ENCODE measurements around the gene BPIFB6. TPM values are rescaled to one million over a fixed set of nuclear protein-coding genes. Genes with fewer than 3 reads are reported as not detected.

Gene BPIFB6
- total and polyA plus RNA-seq, 2 donors from 2014 or later, result not detected

DNA sequence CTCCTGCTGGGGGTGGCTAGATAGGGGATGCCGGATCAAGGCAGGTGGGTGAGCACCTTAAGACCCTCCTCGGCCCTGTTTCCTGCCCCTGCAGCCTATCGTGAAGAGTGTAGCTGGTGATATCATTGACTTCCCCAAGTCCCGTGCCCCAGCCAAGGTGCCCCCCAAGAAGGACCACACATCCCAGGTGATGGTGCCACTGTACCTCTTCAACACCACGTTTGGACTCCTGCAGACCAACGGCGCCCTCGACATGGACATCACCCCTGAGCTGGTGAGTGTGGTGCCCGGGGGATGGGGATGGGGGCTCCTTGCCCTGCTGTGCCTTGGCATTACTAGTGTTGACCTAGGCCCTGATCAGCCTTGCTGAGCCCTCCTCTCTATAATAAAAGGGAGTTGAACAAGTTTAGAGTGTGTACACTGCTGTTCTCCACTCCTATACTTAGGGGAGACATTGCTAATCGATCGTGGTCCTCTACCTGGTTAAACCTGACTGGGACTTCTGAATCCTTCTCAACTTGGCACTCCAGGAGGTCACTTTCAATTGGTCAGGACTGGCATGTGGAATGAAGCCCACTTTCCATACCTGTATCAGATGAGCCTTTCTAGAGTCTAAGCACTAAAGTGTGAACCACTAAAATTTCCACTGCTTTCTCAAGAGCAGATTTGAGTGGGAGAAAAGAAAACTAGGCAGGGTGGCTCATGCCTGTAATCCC lies 33.3 kb downstream of the BPIFB6 start:
- H3K27me3 ChIP-seq (ENCODE audit: control insufficient read depth, insufficient read depth, low read length), result no peaks in the 10 kb centered on the region
- no peaks in the 10 kb centered on the region for H3K36me3 ChIP-seq (ENCODE audit: control insufficient read depth in 2 of 3, insufficient read depth in 3 of 3, low read length in 3 of 3)
- no peak overlapping the region for H3K27ac ChIP-seq (ENCODE audit: low read depth in 2 of 2, low read length in 2 of 2)
- no peak for FAIRE-seq
- H3K4me3 ChIP-seq (ENCODE audit: low read length in 3 of 3), result no peak overlapping the region
- DNase-seq, result no peak
- no peaks in the 10 kb centered on the region for H3K9me3 ChIP-seq (ENCODE audit: control insufficient read depth in 2 of 3, insufficient read depth in 1 of 3, low read length in 3 of 3)
- intact Hi-C loops (cut with DNase I), result no loop called here
- TF ChIP-seq CTCF (IDR thresholded peaks at IDR 0.05; ENCODE audit: borderline replicate concordance, extremely low read depth, insufficient read depth), result no peak
- H3K4me1 ChIP-seq (ENCODE audit: control insufficient read depth in 2 of 3, insufficient read depth in 2 of 3, low read depth in 1 of 3, low read length in 3 of 3), result no peaks in the 10 kb centered on the region
- H3K9ac ChIP-seq (ENCODE audit: low read length in 3 of 3), result no peak overlapping the region

- no peak for TF ChIP-seq CTCF (IDR thresholded peaks at IDR 0.05; ENCODE audit: borderline replicate concordance, extremely low read depth, insufficient read depth)
- Histone ChIP-seq H3K27me3 (ENCODE audit: control insufficient read depth, insufficient read depth, low read length) (no peaks in the 10 kb centered on the region), H3K9ac (ENCODE audit: low read length in 3 of 3) (no peak overlapping the region), H3K4me1 (ENCODE audit: control insufficient read depth in 2 of 3, insufficient read depth in 2 of 3, low read depth in 1 of 3, low read length in 3 of 3) (no peaks in the 10 kb centered on the region), H3K4me3 (ENCODE audit: low read length in 3 of 3) (no peak overlapping the region), H3K9me3 (ENCODE audit: control insufficient read depth in 2 of 3, insufficient read depth in 1 of 3, low read length in 3 of 3) (no peaks in the 10 kb centered on the region), H3K36me3 (ENCODE audit: control insufficient read depth in 2 of 3, insufficient read depth in 3 of 3, low read length in 3 of 3) (no peaks in the 10 kb centered on the region), H3K27ac (ENCODE audit: low read depth in 2 of 2, low read length in 2 of 2) (no peak overlapping the region)
- DNase-seq, result no peak
- no peak for FAIRE-seq
- intact Hi-C loops (cut with DNase I), result no loop called here
These were observed 34.3 kb downstream of the BPIFB6 start for GRCh38 chr20:33065785-33066184.

GRCh38 chr20:33067806-33068205 lies 36.4 kb downstream of the BPIFB6 start:
- no peaks in the 10 kb centered on the region for H3K9me3 ChIP-seq (ENCODE audit: control insufficient read depth in 2 of 3, insufficient read depth in 1 of 3, low read length in 3 of 3)
- no peaks in the 10 kb centered on the region for H3K36me3 ChIP-seq (ENCODE audit: control insufficient read depth in 2 of 3, insufficient read depth in 3 of 3, low read length in 3 of 3)
- no peaks in the 10 kb centered on the region for H3K27me3 ChIP-seq (ENCODE audit: control insufficient read depth, insufficient read depth, low read length)
- FAIRE-seq (no peak), DNase-seq (no peak)
- intact Hi-C loops (cut with DNase I), result no loop called here
- no peak overlapping the region for H3K9ac ChIP-seq (ENCODE audit: low read length in 3 of 3)
- H3K4me1 ChIP-seq (ENCODE audit: control insufficient read depth in 2 of 3, insufficient read depth in 2 of 3, low read depth in 1 of 3, low read length in 3 of 3), result no peaks in the 10 kb centered on the region
- TF ChIP-seq CTCF (IDR thresholded peaks at IDR 0.05; ENCODE audit: borderline replicate concordance, extremely low read depth, insufficient read depth), result no peak
- H3K4me3 ChIP-seq (ENCODE audit: low read length in 3 of 3), result no peak overlapping the region
- H3K27ac ChIP-seq (ENCODE audit: low read depth in 2 of 2, low read length in 2 of 2), result no peak overlapping the region
